Thyroid gland (tissue), 4 donors: Measurements from ENCODE around the gene FKBP15. TPM values are rescaled to one million over a fixed set of nuclear protein-coding genes. Genes with fewer than 3 reads are reported as not detected.

Source experiments
- DNase-seq, 2 donors: peaks; one replicate each; pipeline ENCODE4 v3.0.0-alpha.2; 2019
- H3K27ac ChIP-seq, 3 donors: fragments of 200-600 bp; sonication (generic); 1 replicate in 2 of 3; 2 replicates in 1 of 3; pipeline ENCODE4 v1.5.1; 2016 to 2019; ENCODE audit warnings: mild to moderate bottlenecking in 1 of 3, moderate library complexity in 1 of 3
- H3K27me3 ChIP-seq: fragments of 200-600 bp; sonication (generic); one replicate; pipeline ENCODE4 v1.5.1; 2019
- H3K36me3 ChIP-seq, 2 donors: fragments of 200-600 bp; sonication (generic); one replicate each; pipeline ENCODE4 v1.5.1; 2016 to 2019
- H3K4me1 ChIP-seq, 2 donors: fragments of 200-600 bp; sonication (generic); one replicate each; pipeline ENCODE4 v1.5.1; 2017 to 2019
- H3K4me3 ChIP-seq, 3 donors: fragments of 200-600 bp; sonication (generic); replicated peaks in 1 of 3; 1 replicate in 2 of 3; 2 replicates in 1 of 3; pipeline ENCODE4 v1.5.1; 2016; ENCODE audit warnings: mild to moderate bottlenecking in 1 of 3
- H3K9me3 ChIP-seq: fragments of 200-600 bp; sonication (generic); one replicate; pipeline ENCODE4 v1.5.1; 2017
- POLR2A ChIP-seq, 2 donors: fragments of 450-650 bp; IDR thresholded peaks; one replicate each; pipeline ENCODE4 v1.6.1; 2017; ENCODE audit warnings: antibody characterized with exemption in 2 of 2, mild to moderate bottlenecking in 2 of 2, moderate library complexity in 1 of 2
- WGBS, 2 donors: methylation state at CpG; one replicate each; pipeline ENCODE4 v1.1.5; 2017; 5-methylcytosine and 5-hydroxymethylcytosine counted together
- intact Hi-C: fragments of 100-400 bp; cut with DNase I; formaldehyde crosslinking; loops from one replicate; pipeline ENCODE4 v1.15.1; 2023
- total RNA-seq, 4 donors: library from RNA; depleted of rRNA; stranded (reverse); fragments of >200 nt; gene quantifications; one replicate each; pipeline ENCODE4 v1.2.3, GENCODE V29; 2016
- TF ChIP-seq, protein P1 (sequence below), 6 experiments: fragments of 200-600 bp in 3 of 6; fragments of 450-650 bp in 3 of 6; sonication (generic) in 3 of 6; IDR thresholded peaks; one replicate each; pipeline ENCODE4 v1.5.1; 2016 to 2019; ENCODE audit warnings: antibody characterized with exemption in 6 of 6, mild to moderate bottlenecking in 2 of 6, inconsistent platforms in 1 of 6, moderate library complexity in 1 of 6

The FKBP15 gene
- total RNA-seq, 4 donors from 2014 or later, result 25.0 to 30.6 (median 29.1) TPM

DNA sequence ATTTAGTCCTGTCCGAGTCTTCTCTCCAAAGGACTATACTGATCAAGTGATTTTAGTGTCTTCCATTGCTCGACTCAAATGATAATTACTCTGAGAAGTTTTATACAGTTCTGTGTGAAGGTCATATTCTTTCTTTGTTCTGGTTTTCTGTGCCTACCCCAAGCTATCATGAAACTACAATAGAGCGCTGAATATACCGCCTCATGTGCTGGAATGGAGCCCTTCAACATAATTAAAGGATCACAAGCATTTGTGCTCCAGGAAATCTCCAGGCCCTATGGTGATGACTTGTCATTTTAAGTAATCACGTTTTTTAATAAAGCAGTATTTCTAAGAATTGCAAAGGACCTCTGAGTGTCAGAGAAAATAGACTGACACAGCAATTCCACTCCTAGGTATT lies 81.1 kb downstream of the FKBP15 start:
- Histone ChIP-seq H3K36me3 (no peaks in the 10 kb centered on the region), H3K27ac (no peak overlapping the region), H3K4me1 (no peaks in the 10 kb centered on the region), H3K27me3 (no peaks in the 10 kb centered on the region), H3K4me3 (no peak overlapping the region), H3K9me3 (no peaks in the 10 kb centered on the region)
- intact Hi-C loops, result no loop called here
- WGBS, 2 donors, result 77% methylated on average over 5 of the region's 5 CpGs
- no peak for DNase-seq
- TF ChIP-seq, protein P1, sequence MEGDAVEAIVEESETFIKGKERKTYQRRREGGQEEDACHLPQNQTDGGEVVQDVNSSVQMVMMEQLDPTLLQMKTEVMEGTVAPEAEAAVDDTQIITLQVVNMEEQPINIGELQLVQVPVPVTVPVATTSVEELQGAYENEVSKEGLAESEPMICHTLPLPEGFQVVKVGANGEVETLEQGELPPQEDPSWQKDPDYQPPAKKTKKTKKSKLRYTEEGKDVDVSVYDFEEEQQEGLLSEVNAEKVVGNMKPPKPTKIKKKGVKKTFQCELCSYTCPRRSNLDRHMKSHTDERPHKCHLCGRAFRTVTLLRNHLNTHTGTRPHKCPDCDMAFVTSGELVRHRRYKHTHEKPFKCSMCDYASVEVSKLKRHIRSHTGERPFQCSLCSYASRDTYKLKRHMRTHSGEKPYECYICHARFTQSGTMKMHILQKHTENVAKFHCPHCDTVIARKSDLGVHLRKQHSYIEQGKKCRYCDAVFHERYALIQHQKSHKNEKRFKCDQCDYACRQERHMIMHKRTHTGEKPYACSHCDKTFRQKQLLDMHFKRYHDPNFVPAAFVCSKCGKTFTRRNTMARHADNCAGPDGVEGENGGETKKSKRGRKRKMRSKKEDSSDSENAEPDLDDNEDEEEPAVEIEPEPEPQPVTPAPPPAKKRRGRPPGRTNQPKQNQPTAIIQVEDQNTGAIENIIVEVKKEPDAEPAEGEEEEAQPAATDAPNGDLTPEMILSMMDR (IDR thresholded peaks at IDR 0.05), result no peak
- no peak for TF ChIP-seq POLR2A (IDR thresholded peaks at IDR 0.05)

DNA sequence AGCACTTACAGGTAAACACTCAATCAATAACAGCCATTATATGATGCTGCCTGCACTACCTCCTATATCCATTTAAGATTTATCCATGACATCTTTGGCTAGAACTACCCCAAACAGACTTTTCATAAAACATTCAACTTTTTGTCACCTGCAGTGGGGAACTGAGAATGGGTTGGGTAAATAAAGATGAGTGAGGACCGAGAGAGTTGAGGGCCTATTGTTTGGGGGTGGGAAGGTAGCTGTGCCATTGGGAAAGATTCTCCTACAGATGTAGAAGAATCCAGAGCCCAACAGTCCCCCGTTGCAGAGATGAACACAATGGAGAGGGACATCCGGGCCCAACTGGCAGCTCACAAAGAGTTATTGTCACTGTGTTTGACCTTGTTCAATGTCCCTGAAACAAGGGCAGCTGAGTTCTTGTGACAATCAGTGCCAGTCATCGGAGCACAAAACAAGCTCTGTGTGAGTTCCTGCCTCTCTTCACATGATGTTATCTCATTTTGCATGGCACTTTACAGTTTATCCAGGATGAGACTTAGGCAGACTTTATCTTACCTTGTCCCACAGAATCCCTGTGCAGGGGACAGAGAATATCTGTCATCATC lies 81.8 kb downstream of the FKBP15 start:
- intact Hi-C loops, result no loop called here
- no peak overlapping the region for H3K4me3 ChIP-seq
- H3K36me3 ChIP-seq, result no peaks in the 10 kb centered on the region
- no peaks in the 10 kb centered on the region for H3K4me1 ChIP-seq
- no peaks in the 10 kb centered on the region for H3K9me3 ChIP-seq
- WGBS, 2 donors, result 59 to 78% methylated on average over 4 of the region's 4 CpGs
- H3K27ac ChIP-seq, result no peak overlapping the region
- no peak for TF ChIP-seq POLR2A (IDR thresholded peaks at IDR 0.05)
- DNase-seq, result no peak
- H3K27me3 ChIP-seq, result no peaks in the 10 kb centered on the region

- no peak for TF ChIP-seq POLR2A (IDR thresholded peaks at IDR 0.05)
- TF ChIP-seq, protein P1 (IDR thresholded peaks at IDR 0.05), result no peak
- no peak for DNase-seq
- no peaks in the 10 kb centered on the region for H3K27me3 ChIP-seq
- no peak overlapping the region for H3K27ac ChIP-seq
- H3K36me3 ChIP-seq, result no peaks in the 10 kb centered on the region
- no peak overlapping the region for H3K4me3 ChIP-seq
- intact Hi-C loops, result no loop called here
- no peaks in the 10 kb centered on the region for H3K9me3 ChIP-seq
- no peaks in the 10 kb centered on the region for H3K4me1 ChIP-seq
- WGBS, 2 donors, result 61 to 62% methylated on average over 3 of the region's 3 CpGs
Measured at GRCh38 chr9:113138760-113139159, 82.3 kb downstream of the FKBP15 start.

- intact Hi-C loops, result no loop called here
- Histone ChIP-seq H3K36me3 (no peaks in the 10 kb centered on the region), H3K9me3 (no peaks in the 10 kb centered on the region), H3K4me1 (no peaks in the 10 kb centered on the region), H3K4me3 (no peak overlapping the region), H3K27ac (no peak overlapping the region), H3K27me3 (no peaks in the 10 kb centered on the region)
- TF ChIP-seq POLR2A (IDR thresholded peaks at IDR 0.05), result no peak
- TF ChIP-seq, protein P1 (IDR thresholded peaks at IDR 0.05), result no peak
- no peak for DNase-seq
- 74 to 78% methylated on average over 8 to 9 of the region's 9 CpGs for WGBS, 2 donors
Measured at GRCh38 chr9:113137196-113138168, 83.6 kb downstream of the FKBP15 start.

DNA sequence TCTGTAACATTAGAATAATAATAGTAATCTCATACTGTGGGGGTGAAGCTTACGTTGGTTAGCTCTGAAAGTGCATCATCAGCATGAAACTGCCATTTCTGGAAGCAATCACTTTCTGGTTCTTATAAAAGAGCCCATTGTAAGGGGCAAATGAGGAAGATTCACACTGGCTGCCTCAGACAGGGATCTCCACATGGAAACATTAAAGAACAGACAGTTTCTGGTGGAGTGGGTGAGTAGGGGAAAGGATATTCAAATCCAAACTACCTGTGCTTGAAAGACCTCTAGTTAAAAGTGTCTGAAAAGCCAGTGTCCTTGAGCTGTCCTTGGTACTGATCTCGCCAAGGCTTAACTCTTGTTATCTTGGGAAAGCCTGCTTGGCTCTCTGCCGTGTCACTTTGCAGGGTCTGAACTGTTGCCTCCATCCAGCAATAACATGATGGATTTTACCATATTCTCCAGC lies 89.4 kb downstream of the FKBP15 start:
- 18 to 19% methylated on average over 3 of the region's 3 CpGs for WGBS, 2 donors
- intact Hi-C loops, result no loop called here
- no peak for TF ChIP-seq POLR2A (IDR thresholded peaks at IDR 0.05)
- TF ChIP-seq, protein P1 (IDR thresholded peaks at IDR 0.05), result no peak
- H3K4me3 ChIP-seq, result no peak overlapping the region
- H3K27ac ChIP-seq, result no peak overlapping the region
- no peaks in the 10 kb centered on the region for H3K9me3 ChIP-seq
- no peaks in the 10 kb centered on the region for H3K36me3 ChIP-seq
- peak in 1 of 2 donors; percentile 14 for DNase-seq
- H3K27me3 ChIP-seq, result no peaks in the 10 kb centered on the region
- H3K4me1 ChIP-seq, result no peaks in the 10 kb centered on the region
